Measurements from ENCODE around the gene TYW3.

Gene TYW3

GRCh38 chr1:74790453-74790852 is 57.5 kb downstream of the TYW3 start:
- DNase-seq, result no peak

GRCh38 chr1:74791491-74791890 is 58.5 kb downstream of the TYW3 start:
- DNase-seq, result no peak

GRCh38 chr1:74799119-74799657 is 66.2 kb downstream of the TYW3 start:
- no peak for DNase-seq

GRCh38 chr1:74811436-74812179 is 78.7 kb downstream of the TYW3 start:
- no peak for DNase-seq

GRCh38 chr1:74812180-74812541 is 79.2 kb downstream of the TYW3 start:
- DNase-seq, result no peak

All from nucleus accumbens (tissue), 56 donors.